Heart left ventricle (tissue), 13 donors: Measurements from ENCODE around the gene SUGCT.
"Not testable (repeated sequence)": the region's sequence is repeated elsewhere in the genome, so short reads cannot be mapped to it uniquely, and the experiment has no call there.

ENCODE experiments used
- CTCF ChIP-seq, 12 donors: fragments of 200-600 bp; sonication (generic) in 4 of 12; IDR thresholded peaks; one replicate each; pipeline versions ENCODE4 v1.5.0 to v1.8.0; 2018 to 2022; ENCODE audit warnings: antibody characterized with exemption in 12 of 12, mild to moderate bottlenecking in 5 of 12
- POLR2A ChIP-seq, 2 donors: fragments of 450-650 bp; IDR thresholded peaks; one replicate each; pipeline ENCODE4 v1.6.1; 2017; ENCODE audit warnings: antibody characterized with exemption in 2 of 2, mild to moderate bottlenecking in 2 of 2, moderate library complexity in 2 of 2
- donor health status: ischemic (EF 13 %, LVEDD 7.1; RV severe dilation, severe dysfunction).
- donor health status: DM: no; HTN: yes; CAD: no.
- donor health status: DM: no; HTN: no; CAD: no.
- donor health status: ischemic (EF 25% LVEDD 6.9; RV normal size, moderate dysfunction).
- donor health status: ischemic (EF 25% LVEDD 5.7; RV mildly dilated, moderate dysfunction).
- donor health status: ischemic (EF 35%, LVEDD 5.7; RV mildly dilated, moderate dysfunction).
- donor health status: nonischemic (EF 11% LVEDD 7.7; RV severe dilation, severe dysfunction).
- donor health status: DM: yes; HTN: yes; CAD: no.
- donor health status: PGD.
- donor health status: ischemic (EF 29% LVEDD 5.4; RV normal size, mild dysfunction).
- donor health status: nonischemic (EF 23%, LVEDD 6.1; RV moderate dilation, normal function).

DNA sequence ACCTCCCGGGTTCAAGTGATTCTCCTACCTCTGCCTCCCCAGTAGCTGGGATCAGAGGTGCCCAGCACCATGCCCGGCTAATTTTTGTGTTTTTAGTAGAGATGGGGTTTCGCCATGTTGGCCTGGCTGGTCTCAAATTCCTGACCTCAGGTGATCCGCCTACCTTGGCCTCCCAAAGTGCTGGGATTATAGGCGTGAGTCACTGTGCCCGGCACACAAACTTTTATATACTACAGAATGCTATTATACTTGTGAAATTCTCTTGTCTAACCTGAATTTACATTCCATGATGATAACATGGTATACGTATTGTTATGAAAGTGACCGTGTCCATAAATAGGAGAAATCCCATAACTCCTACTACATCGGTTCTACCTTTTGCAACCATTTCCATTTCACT is 17.6 kb upstream of the SUGCT start:
- TF ChIP-seq CTCF, POLR2A (IDR thresholded peaks at IDR 0.05): not testable (repeated sequence)
